Adipose tissue (tissue), 3 donors: ENCODE data around the gene TBC1D3B. TPM values are rescaled to one million over a fixed set of nuclear protein-coding genes. Genes with fewer than 3 reads are reported as not detected.
"Not testable (repeated sequence)": the region's sequence is repeated elsewhere in the genome, so short reads cannot be mapped to it uniquely, and the experiment has no call there.

Source experiments
- H3K27ac ChIP-seq: one replicate; pipeline ENCODE4 v1.5.1; 2013; ENCODE audit warnings: low read depth, low read length
- WGBS, 3 donors: extraction: QIAGEN DNeasy Blood & Tissue Kit; methylation state at CpG; one replicate each; pipeline ENCODE4 v1.1.7; 2013; 5-methylcytosine and 5-hydroxymethylcytosine counted together
- polyA plus RNA-seq, 3 donors: library from polyadenylated mRNA; stranded (reverse); fragments of 200-250 nt; gene quantifications; one replicate each; pipeline ENCODE4 v1.2.3, GENCODE V29; 2013
- donor health status: healthy with polysubstance abuse.
- donor health status: Bipolar disorder and iron deficiency.
- donor health status: healthy.

The TBC1D3B gene
- 1 to 10 TPM in 1 of 3 donors, under 1 TPM in 1, not detected in 1; 0.82 to 1.5 TPM for polyA plus RNA-seq

DNA sequence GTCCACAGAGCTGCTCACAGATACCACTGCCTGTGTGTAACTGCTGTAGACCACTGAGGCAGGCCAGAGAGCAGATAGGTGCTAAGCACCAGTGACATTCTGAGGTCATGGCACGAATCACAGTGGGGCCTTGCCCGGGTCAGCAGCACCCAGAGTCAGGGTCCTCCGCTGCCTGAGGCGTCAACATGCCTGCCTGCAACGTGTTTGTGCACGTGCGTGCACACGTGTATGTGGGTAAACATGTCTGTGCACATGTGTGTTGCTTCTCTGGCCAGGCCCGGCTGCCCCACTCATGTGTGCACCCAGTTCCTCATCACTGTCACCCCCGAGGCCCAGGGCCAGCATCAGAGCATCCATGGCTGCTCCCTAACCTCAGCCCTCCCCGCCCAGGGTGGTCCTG is at the start of gene TBC1D3B:
TSS of gene TBC1D3B (minus strand) at position 101 of the 400 bp plus-strand sequence. CDS start 1,586 bp downstream, outside the sequence.
- not testable (repeated sequence) for H3K27ac ChIP-seq
- no CpG with 5 or more reads among the region's 11 CpGs for WGBS, 3 donors

DNA sequence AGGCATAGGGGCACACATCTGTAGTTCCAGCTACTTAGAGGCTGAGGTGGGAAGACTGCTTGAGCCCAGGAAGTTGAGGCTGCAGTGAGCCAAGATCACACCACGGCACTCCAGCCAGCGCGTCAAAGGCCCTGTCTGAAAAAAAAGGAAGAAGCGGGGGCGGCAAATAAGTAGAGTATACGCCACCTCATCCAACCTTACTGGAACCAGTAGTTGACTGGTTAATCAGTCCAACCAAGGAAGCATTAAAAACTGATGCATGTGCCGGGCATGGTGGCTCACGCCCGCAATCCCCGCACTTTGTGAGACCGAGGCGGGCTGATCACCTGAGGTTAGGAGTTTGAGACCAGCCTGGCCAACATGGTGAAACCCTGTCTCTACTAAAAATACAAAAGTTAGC is 46.5 kb upstream of the TBC1D3B start:
- H3K27ac ChIP-seq, result not testable (repeated sequence)
- 84 to 91% (median 90%) methylated on average over 9 to 12 of the region's 12 CpGs for WGBS, 3 donors

GRCh38 chr17:36221581-36222100 is 45.2 kb upstream of the TBC1D3B start:
- not testable (repeated sequence) for H3K27ac ChIP-seq
- WGBS, 3 donors, result 78 to 87% (median 85%) methylated on average over 4 of the region's 4 CpGs

- not testable (repeated sequence) for H3K27ac ChIP-seq
- 75 to 84% (median 78%) methylated on average over 3 of the region's 3 CpGs for WGBS, 3 donors
These were observed 44.5 kb upstream of the TBC1D3B start for GRCh38 chr17:36220737-36221580.

DNA sequence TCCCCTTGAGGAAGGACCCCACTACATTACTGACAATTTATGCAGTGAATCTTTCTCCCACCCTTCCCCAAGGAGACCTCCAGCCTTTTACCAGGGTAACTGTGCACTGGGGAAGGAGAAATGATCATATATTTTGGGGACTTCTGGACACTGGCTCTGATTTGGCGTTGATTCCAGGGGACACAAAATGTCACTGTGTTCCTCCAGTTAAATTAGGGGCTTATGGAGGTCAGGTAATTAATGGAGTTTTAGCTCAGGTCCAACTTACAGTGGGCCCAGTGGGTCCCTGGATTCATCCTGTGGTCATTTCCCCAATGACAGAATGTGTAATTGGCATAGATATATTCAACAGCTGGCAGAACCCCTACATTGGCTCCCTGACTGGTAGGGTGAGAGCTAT is 43.1 kb upstream of the TBC1D3B start:
- WGBS, 3 donors, result 88 to 97% (median 97%) methylated on average over 1 of the region's 1 CpG
- not testable (repeated sequence) for H3K27ac ChIP-seq

DNA sequence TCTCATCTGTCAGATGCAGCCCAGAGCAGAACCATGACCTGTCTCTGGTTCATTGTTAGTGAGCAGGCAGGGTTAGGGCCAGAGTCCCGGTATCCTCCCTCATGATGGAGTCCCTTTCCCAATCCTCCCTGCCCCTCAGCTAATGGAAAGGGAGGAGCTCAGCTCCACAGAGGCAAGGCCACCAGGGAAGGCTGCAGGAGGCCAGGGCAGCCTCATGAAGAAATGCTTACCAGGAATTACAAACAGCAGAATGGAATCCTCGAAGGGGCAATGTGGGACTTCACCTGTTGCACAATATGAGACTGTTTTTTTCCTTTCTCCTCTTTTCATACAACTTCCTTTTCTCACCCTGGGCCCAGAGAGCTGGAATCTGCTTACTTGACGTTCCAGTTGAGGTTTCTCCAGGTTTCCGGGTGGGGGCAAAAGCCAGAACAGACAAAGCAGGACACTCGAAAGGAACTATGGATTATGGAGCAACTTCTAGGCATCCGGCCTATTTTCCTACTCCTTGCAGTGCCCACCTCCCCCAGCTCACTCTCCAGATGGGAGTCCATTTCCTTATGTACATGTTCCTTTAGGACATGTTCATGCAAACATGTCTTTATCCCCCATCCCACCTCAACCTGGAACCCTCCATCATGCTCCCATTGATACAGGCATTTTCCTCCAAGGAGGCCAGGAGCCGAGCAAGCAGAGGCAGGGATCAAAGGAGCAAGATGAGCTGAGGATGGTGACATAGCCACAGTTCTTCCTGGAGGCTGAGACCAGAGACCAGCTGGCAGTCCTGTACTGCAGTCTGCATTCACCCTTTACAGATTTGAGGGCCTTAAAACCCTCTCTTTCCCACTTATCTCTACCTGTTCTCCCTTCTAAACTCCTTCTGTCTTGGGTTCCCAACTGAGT is 39.2 kb upstream of the TBC1D3B start:
- 48 to 67% (median 58%) methylated on average over 7 of the region's 7 CpGs for WGBS, 3 donors
- not testable (repeated sequence) for H3K27ac ChIP-seq

DNA sequence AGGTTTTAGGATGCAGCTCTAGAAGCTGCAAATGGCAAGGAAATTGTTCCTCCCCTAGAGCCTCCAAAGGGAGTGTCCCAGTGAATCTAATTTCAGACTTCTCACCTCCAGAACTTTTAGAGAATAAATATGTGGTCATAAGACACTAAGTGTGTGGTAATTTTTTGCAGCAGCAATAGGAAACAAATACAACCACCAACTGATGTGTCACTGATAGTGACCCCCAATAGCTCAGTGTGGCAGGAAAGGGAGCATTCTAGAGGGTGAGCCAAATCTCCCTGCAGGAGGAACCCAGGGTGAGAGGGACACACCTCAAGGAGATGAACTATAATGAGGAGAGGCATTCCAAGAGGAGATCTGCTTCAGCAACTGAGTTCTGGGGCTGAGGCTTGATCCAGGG is 38.5 kb upstream of the TBC1D3B start:
- H3K27ac ChIP-seq, result no peak overlapping the region

DNA sequence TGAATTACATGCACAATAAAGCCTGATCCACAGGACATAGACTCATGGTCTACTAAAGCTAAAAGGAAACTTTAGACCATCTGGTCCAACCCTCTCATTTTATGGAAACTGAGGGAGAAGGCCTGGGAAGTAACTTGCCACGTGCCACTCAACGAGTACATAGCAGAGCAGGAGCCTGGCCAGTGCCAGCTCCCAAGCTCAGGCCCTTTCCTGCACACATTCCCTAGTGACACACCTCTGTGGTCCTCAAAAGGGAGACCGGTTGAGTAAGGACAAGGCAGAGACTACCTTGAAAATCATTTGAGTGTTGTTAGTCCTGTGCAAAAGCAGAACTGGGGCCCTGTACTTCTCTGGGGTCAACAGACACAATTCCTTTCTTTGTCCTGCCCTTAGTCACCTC is 37.3 kb upstream of the TBC1D3B start:
- H3K27ac ChIP-seq, result no peak overlapping the region
- 63 to 90% (median 77%) methylated on average over 3 of the region's 3 CpGs for WGBS, 3 donors

DNA sequence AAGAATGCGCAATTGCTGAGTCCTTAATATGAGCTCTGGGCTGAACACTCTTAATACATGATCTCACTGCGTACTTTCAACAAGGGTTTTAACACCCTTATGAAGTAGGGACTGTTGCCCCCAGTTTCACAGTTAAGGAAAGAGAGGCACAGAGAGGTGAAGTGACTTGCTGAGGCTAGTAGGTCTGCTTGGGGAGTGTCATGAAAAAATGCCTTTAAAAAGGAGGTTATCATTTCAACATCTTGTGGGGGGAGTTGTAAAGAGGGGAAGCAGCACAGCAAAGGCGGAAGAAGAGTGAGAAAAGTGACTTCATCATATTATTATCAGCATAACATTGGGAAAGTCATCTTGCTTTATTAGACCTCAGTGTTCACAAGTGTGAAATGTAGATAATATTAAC is 36.5 kb upstream of the TBC1D3B start:
- WGBS, 3 donors, result 78 to 90% (median 83%) methylated on average over 3 of the region's 3 CpGs
- H3K27ac ChIP-seq, result no peak overlapping the region

- 37 to 85% (median 50%) methylated on average over 3 to 4 of the region's 4 CpGs for WGBS, 3 donors
- no peak overlapping the region for H3K27ac ChIP-seq
These were observed 35.8 kb upstream of the TBC1D3B start for GRCh38 chr17:36212272-36212605.

DNA sequence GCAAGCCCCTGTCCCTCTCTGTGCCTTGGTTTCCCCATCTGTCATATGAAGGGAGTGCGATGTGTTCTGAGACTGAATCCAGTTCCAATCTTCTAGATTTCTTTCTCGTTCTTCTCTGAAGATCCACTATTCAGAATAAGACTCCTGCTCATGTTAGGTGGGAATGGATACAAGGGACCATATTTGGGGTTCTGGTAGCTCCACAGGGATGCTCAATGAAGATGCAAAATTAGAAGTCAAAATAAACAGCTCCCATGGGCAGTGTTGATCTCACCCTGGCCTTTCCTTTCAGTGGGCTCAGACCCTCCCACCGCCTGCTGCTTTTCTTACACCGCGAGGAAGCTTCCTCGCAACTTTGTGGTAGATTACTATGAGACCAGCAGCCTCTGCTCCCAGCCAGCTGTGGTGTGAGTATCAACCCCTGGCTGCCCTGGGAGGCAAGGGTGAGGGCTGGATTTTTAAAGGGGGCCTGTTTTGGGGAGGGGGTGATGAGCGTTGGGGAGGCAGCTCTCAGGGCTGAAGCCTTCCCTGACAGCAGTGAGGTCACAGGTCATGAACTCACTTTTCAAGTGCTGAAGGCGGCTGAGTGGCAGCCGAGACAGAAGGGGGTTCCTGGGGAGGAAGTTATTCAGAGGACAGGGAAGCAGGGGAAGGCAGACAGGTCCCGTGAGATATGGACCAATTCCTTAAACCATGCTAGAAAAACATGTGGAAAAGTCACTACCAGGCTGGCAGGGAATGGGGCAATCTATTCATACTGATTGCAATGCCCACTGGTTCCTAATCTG is 35.2 kb upstream of the TBC1D3B start:
- not testable (repeated sequence) for H3K27ac ChIP-seq
- WGBS, 3 donors, result 44 to 52% (median 44%) methylated on average over 5 to 9 of the region's 10 CpGs

DNA sequence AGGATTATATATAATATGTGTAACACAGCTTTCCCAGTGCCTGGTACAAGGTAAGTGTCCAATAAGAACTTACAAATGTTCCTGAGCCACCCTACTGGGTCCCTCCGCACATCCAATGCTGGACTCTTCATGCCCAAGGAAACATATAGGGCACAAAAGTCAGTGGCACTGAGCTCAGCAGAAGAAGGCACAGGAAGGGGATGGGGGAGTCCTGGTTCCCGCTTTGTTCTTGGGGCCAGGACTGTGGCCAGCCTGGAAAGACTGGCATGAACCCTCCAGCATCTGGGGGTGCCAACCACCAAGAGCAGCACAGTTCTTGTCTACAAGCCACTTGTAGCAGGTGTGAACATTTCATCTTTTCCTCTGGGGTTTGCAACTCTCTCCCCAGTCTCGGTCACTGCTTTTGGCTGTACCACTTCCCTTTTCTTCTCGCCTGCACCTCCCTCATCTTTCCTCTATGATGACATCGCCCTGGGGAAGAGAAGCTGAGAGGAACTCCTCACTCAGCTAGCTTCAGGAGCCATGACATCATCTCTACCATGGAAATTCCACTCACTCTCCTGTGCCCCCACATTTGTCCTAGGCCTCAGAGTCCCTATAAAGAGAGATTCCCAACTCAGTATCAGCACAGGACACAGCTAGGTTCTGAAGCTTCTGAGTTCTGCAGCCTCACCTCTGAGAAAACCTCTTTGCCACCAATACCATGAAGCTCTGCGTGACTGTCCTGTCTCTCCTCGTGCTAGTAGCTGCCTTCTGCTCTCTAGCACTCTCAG is 34.2 kb upstream of the TBC1D3B start, which contains the start of gene CCL4L2:
TSS of gene CCL4L2 (plus strand) at position 625 of the 773 bp plus-strand sequence.
- WGBS, 3 donors, result 53 to 73% (median 63%) methylated on average over 4 to 7 of the region's 7 CpGs
- not testable (repeated sequence) for H3K27ac ChIP-seq

- H3K27ac ChIP-seq, result no peak overlapping the region
These were observed 33.1 kb upstream of the TBC1D3B start for GRCh38 chr17:36209575-36209974.

DNA sequence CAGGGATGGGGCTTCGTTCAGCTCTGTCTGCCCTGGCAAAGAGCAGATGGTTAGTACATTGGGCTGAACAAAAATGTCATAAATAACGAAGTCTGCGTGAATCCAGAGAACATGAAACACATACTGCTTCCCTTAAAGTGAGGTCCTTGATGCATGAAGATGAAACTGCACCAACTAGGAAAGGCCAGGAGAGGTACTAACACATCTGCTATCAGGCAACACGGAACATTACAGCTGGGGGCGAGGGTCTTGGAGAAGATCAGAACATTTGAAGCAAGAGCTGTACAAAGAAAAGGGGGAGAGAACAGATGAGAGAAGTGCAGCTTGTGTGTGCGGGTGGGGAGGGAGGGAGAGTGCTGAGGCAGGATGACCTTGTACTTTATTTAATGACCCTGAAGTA is 30.9 kb upstream of the TBC1D3B start:
- H3K27ac ChIP-seq, result not testable (repeated sequence)
- 67 to 75% (median 73%) methylated on average over 6 of the region's 6 CpGs for WGBS, 3 donors

DNA sequence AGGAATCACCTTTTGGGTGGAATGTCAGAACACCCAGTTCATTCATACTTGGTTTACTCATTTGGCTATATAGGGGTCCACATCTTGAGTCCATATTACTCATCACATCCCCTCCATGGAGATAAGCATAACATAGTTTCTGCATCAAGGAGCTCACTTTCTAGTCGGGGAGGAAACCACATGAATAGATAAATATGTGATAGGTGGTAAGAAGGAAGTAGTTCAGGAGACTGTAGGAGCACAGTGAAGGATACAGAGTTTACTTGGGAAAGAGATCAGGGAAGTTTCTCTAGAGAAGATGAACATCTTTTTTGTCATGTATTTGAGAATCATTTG is 30.0 kb upstream of the TBC1D3B start:
- WGBS, 3 donors, result 25 to 58% (median 48%) methylated on average over 1 of the region's 1 CpG
- not testable (repeated sequence) for H3K27ac ChIP-seq

- 52 to 80% (median 71%) methylated on average over 4 of the region's 4 CpGs for WGBS, 3 donors
- H3K27ac ChIP-seq, result no peak overlapping the region
These were observed 29.4 kb upstream of the TBC1D3B start for GRCh38 chr17:36205637-36206485.
